SK-N-SH treated with all-trans-retinoic acid at 6 μM for 48 hours (cell line): Measurements from ENCODE around the gene VEZF1.
"Not testable (repeated sequence)": the region's sequence is repeated elsewhere in the genome, so short reads cannot be mapped to it uniquely, and the experiment has no call there.

ENCODE experiments used
- ATAC-seq: fragments of 200-7000 bp; cut with Tn5 transposase; 3 replicates; pipeline ENCODE4 v1.9.1; 2020; ENCODE audit warnings: mild to moderate bottlenecking, moderate library complexity
- BACH2 ChIP-seq: fragments of 250-450 bp; sonication (Bioruptor Pico); IDR thresholded peaks from 2 replicates; pipeline ENCODE4 v1.9.0; 2021; ENCODE audit warnings: mild to moderate bottlenecking, borderline replicate concordance
- CREB5 ChIP-seq: fragments of 250-450 bp; sonication (Bioruptor Pico); IDR thresholded peaks from 2 replicates; pipeline ENCODE4 v1.5.1; 2020; ENCODE audit warnings: low read depth, mild to moderate bottlenecking, moderate library complexity
- CSDC2 ChIP-seq: fragments of 250-450 bp; sonication (Bioruptor Pico); IDR thresholded peaks from 2 replicates; pipeline ENCODE4 v1.5.0; 2020; ENCODE audit warnings: mild to moderate bottlenecking, moderate library complexity
- CSRNP3 ChIP-seq: fragments of 250-450 bp; sonication (Bioruptor Pico); IDR thresholded peaks from 2 replicates; pipeline ENCODE4 v1.5.1; 2021; ENCODE audit warnings: mild to moderate bottlenecking, moderate library complexity
- PATZ1 ChIP-seq: fragments of 250-450 bp; sonication (Bioruptor Pico); IDR thresholded peaks from 2 replicates; pipeline ENCODE4 v1.8.0; 2020; ENCODE audit warnings: mild to moderate bottlenecking, moderate library complexity, borderline replicate concordance
- POU6F1 ChIP-seq: fragments of 250-450 bp; sonication (Bioruptor Pico); IDR thresholded peaks from 2 replicates; pipeline ENCODE4 v1.8.0; 2021; ENCODE audit warnings: low read depth, mild to moderate bottlenecking, moderate library complexity, borderline replicate concordance
- PPARA ChIP-seq: fragments of 250-450 bp; sonication (Bioruptor Pico); IDR thresholded peaks from 2 replicates; pipeline ENCODE4 v1.5.0; 2020; ENCODE audit warnings: mild to moderate bottlenecking, borderline replicate concordance
- SNAI2 ChIP-seq: fragments of 250-450 bp; sonication (Bioruptor Pico); IDR thresholded peaks from 2 replicates; pipeline ENCODE4 v1.5.0; 2020; ENCODE audit warnings: mild to moderate bottlenecking, moderate library complexity
- TCF4 ChIP-seq: fragments of 250-450 bp; sonication (Bioruptor Pico); IDR thresholded peaks from 2 replicates; pipeline ENCODE4 v1.8.0; 2021; ENCODE audit warnings: mild to moderate bottlenecking, moderate library complexity, borderline replicate concordance
- TOX ChIP-seq: fragments of 250-450 bp; sonication (Bioruptor Pico); IDR thresholded peaks from 2 replicates; pipeline ENCODE4 v1.8.0; 2021; ENCODE audit warnings: mild to moderate bottlenecking, moderate library complexity, borderline replicate concordance
- TSHZ2 ChIP-seq: fragments of 250-450 bp; sonication (Bioruptor Pico); IDR thresholded peaks from 2 replicates; pipeline ENCODE4 v1.5.0; 2020; ENCODE audit warnings: mild to moderate bottlenecking, moderate library complexity
- ZFP3 ChIP-seq: fragments of 250-450 bp; sonication (Bioruptor Pico); IDR thresholded peaks from 2 replicates; pipeline ENCODE4 v1.5.0; 2020; ENCODE audit warnings: mild to moderate bottlenecking, moderate library complexity
- ZFP30 ChIP-seq: fragments of 450-650 bp; formaldehyde crosslinking; IDR thresholded peaks from 2 replicates; pipeline ENCODE4 v1.5.0; 2022; ENCODE audit warnings: mild to moderate bottlenecking, moderate library complexity
- ZNF565 ChIP-seq: fragments of 450-650 bp; formaldehyde crosslinking; conservative IDR thresholded peaks from 2 replicates; pipeline ENCODE4 v1.5.0; 2020; ENCODE audit warnings: low read depth, mild to moderate bottlenecking, moderate library complexity
- ZNF70 ChIP-seq: fragments of 450-650 bp; formaldehyde crosslinking; IDR thresholded peaks from 2 replicates; pipeline ENCODE4 v1.5.0; 2020; ENCODE audit warnings: mild to moderate bottlenecking, moderate library complexity
- ZNF8 ChIP-seq: fragments of 450-650 bp; formaldehyde crosslinking; IDR thresholded peaks from 2 replicates; pipeline ENCODE4 v1.5.0; 2020; ENCODE audit warnings: mild to moderate bottlenecking, moderate library complexity

Gene VEZF1

GRCh38 chr17:57975044-57975443 lies 13.0 kb downstream of the VEZF1 start (continued):
- no peak for TF ChIP-seq TSHZ2 (CRISPR knock-in tag)

GRCh38 chr17:57974053-57974824 lies 13.8 kb downstream of the VEZF1 start:
- not testable (repeated sequence) for ATAC-seq

- ATAC-seq, result no peak
- TF ChIP-seq TCF4 (CRISPR knock-in tag), result peak; percentile 26; the same call in 1 of the 2 replicates
- TF ChIP-seq PPARA (CRISPR knock-in tag), result no peak
- no peak for TF ChIP-seq ZNF565 (CRISPR knock-in tag)
These were observed 15.9 kb downstream of the VEZF1 start for GRCh38 chr17:57972151-57972550.

- ATAC-seq, result no peak; the same call in 2 of the 3 replicates
- TF ChIP-seq CSDC2 (CRISPR knock-in tag), result no peak
- 0 out of 2 replicates have a peak, but pooled peaks have one; percentile 24 for TF ChIP-seq TSHZ2 (CRISPR knock-in tag)
- peak; percentile 24; the same call in 1 of the 2 replicates for TF ChIP-seq CREB5
- no peak for TF ChIP-seq POU6F1
- TF ChIP-seq PATZ1 (CRISPR knock-in tag), result no peak
These were observed 16.5 kb downstream of the VEZF1 start for GRCh38 chr17:57971572-57971971.

- no peak for TF ChIP-seq ZNF70 (CRISPR knock-in tag)
- 0 out of 2 replicates have a peak, but pooled peaks have one; percentile 21 for TF ChIP-seq TCF4 (CRISPR knock-in tag)
- peak; percentile 62 for ATAC-seq
These were observed 17.3 kb downstream of the VEZF1 start for GRCh38 chr17:57970710-57971109.

GRCh38 chr17:57968456-57968855 lies 19.6 kb downstream of the VEZF1 start:
- peak; percentile 7; the same call in 1 of the 3 replicates for ATAC-seq
- TF ChIP-seq ZFP3 (CRISPR knock-in tag) (no peak), CSRNP3 (no peak), TOX (CRISPR knock-in tag) (no peak), TCF4 (CRISPR knock-in tag) (no peak), POU6F1 (no peak), BACH2 (no peak), ZFP30 (CRISPR knock-in tag) (no peak), ZNF565 (CRISPR knock-in tag) (no peak), ZNF8 (no peak), SNAI2 (CRISPR knock-in tag) (no peak)
